Gastrocnemius medialis (tissue), 4 donors: Measurements from ENCODE around the gene PLG.

Source experiments
- POLR2A ChIP-seq, 2 donors: fragments of 450-650 bp; IDR thresholded peaks; one replicate each; pipeline ENCODE4 v1.6.1; 2017; ENCODE audit warnings: antibody characterized with exemption in 2 of 2, mild to moderate bottlenecking in 2 of 2, moderate library complexity in 2 of 2
- TF ChIP-seq, protein P1 (sequence below), 5 experiments: fragments of 450-650 bp in 3 of 5; fragments of 200-600 bp in 2 of 5; sonication (generic) in 2 of 5; IDR thresholded peaks in 4 of 5; conservative IDR thresholded peaks in 1 of 5; 1 replicate in 4 of 5; 2 replicates in 1 of 5; pipeline ENCODE4 v1.5.1; 2016 to 2019; ENCODE audit warnings: antibody characterized with exemption in 5 of 5, mild to moderate bottlenecking in 3 of 5, moderate library complexity in 3 of 5

DNA sequence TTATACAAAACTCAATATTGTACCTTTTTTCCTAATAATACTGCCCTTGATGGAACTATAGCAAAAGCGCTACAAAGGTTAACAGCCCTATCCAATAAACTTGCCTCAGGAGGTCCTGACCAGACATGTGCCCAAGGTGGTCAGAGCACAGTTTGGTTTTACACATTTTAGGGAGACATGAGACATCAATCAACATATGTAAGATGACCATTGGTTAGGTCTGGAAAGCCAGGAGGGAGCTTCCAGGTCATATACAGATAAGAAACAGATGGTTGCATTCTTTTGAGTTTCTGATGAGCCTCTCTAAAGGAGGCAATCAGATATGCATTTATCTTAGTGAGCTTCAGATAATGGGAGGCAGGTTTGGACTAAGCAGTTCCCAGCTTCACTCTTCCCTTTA lies 91.6 kb downstream of the PLG start:
- TF ChIP-seq, protein P1, sequence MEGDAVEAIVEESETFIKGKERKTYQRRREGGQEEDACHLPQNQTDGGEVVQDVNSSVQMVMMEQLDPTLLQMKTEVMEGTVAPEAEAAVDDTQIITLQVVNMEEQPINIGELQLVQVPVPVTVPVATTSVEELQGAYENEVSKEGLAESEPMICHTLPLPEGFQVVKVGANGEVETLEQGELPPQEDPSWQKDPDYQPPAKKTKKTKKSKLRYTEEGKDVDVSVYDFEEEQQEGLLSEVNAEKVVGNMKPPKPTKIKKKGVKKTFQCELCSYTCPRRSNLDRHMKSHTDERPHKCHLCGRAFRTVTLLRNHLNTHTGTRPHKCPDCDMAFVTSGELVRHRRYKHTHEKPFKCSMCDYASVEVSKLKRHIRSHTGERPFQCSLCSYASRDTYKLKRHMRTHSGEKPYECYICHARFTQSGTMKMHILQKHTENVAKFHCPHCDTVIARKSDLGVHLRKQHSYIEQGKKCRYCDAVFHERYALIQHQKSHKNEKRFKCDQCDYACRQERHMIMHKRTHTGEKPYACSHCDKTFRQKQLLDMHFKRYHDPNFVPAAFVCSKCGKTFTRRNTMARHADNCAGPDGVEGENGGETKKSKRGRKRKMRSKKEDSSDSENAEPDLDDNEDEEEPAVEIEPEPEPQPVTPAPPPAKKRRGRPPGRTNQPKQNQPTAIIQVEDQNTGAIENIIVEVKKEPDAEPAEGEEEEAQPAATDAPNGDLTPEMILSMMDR (IDR thresholded peaks at IDR 0.05 in 4 of 5, conservative IDR thresholded peaks at IDR 0.05 in 1 of 5), result no peak
- no peak for TF ChIP-seq POLR2A (IDR thresholded peaks at IDR 0.05)
